B cell (primary cell): ENCODE measurements around the gene SIDT2. TPM values are rescaled to one million over a fixed set of nuclear protein-coding genes. Genes with fewer than 3 reads are reported as not detected.

ENCODE experiments used
- ATAC-seq: fragments of 200-7000 bp; cut with Tn5 transposase; one replicate; pipeline ENCODE4 v1.10.0; 2021; ENCODE audit warnings: low read depth, mild to moderate bottlenecking, moderate number of reproducible peaks, moderate library complexity
- CTCF ChIA-PET: fragments of 350-600 bp; sonication (Branson Sonifier 250); formaldehyde crosslinking; loops from one replicate; lab custom pipeline; 2021; ENCODE audit warnings: antibody characterized with exemption, inconsistent platforms; lab: Charles Lee
- POLR2A ChIA-PET: fragments of 350-600 bp; sonication (Branson Sonifier 250); formaldehyde crosslinking; loops from one replicate; lab custom pipeline; 2021; ENCODE audit warnings: antibody characterized with exemption; lab: Charles Lee
- DNase-seq: peaks from one replicate; pipeline ENCODE4 v3.0.0; 2013
- H2AFZ ChIP-seq: 2 replicates; pipeline ENCODE4 v1.6.1; 2012; ENCODE audit warnings: mild to moderate bottlenecking, low read depth, low read length; ENCODE audit not compliant: insufficient read depth, poor library complexity, severe bottlenecking
- H3K27ac ChIP-seq, 2 donors: 1 replicate in 1 of 2; 2 replicates in 1 of 2; pipeline ENCODE4 v1.5.1; 2012 to 2013; ENCODE audit warnings: low read length in 2 of 2, mild to moderate bottlenecking in 2 of 2, moderate library complexity in 1 of 2
- H3K27me3 ChIP-seq, 4 experiments: fragments of 200-600 bp in 1 of 4; sonication (generic) in 1 of 4; replicated peaks in 1 of 4; 1 replicate in 2 of 4; 2 replicates in 2 of 4; pipeline versions ENCODE4 v1.6.1 to v1.7.0; 2013 to 2016; ENCODE audit warnings: low read length in 3 of 4, mild to moderate bottlenecking in 2 of 4, mixed read lengths in 1 of 4, moderate library complexity in 1 of 4; ENCODE audit not compliant: insufficient read depth in 4 of 4, control insufficient read depth in 3 of 4; ENCODE audit errors: control extremely low read depth in 1 of 4
- H3K36me3 ChIP-seq, 2 experiments: replicated peaks in 1 of 2; 1 replicate in 1 of 2; 2 replicates in 1 of 2; pipeline versions ENCODE4 v1.6.1 to v1.7.1; 2013; ENCODE audit warnings: low read length in 1 of 2; ENCODE audit not compliant: insufficient read depth in 2 of 2, control insufficient read depth in 1 of 2; ENCODE audit errors: control extremely low read depth in 1 of 2, extremely low read depth in 1 of 2
- H3K4me1 ChIP-seq, 2 donors: fragments of 200-600 bp in 1 of 2; sonication (generic) in 1 of 2; 1 replicate in 1 of 2; 2 replicates in 1 of 2; pipeline versions ENCODE4 v1.5.1 to v1.6.1; 2013 to 2017; ENCODE audit warnings: low read length in 2 of 2; ENCODE audit not compliant: control insufficient read depth in 2 of 2, insufficient read depth in 2 of 2
- H3K4me2 ChIP-seq: replicated peaks from 2 replicates; pipeline ENCODE3; 2012; ENCODE audit warnings: mild to moderate bottlenecking, low read depth, low read length; ENCODE audit not compliant: poor library complexity, severe bottlenecking
- H3K4me3 ChIP-seq, 5 experiments: fragments of 200-600 bp in 1 of 5; sonication (generic) in 1 of 5; 1 replicate in 3 of 5; 2 replicates in 2 of 5; pipeline versions ENCODE4 v1.5.1 to v1.7.0; 2011 to 2016; ENCODE audit warnings: low read length in 4 of 5, mild to moderate bottlenecking in 4 of 5, low read depth in 2 of 5, control low read depth in 1 of 5, moderate library complexity in 1 of 5; ENCODE audit not compliant: insufficient read depth in 1 of 5; ENCODE audit errors: control extremely low read depth in 1 of 5, extremely low read depth in 1 of 5
- H3K79me2 ChIP-seq: fragments of 200-600 bp; sonication (generic); one replicate; pipeline ENCODE4 v1.6.0; 2016; ENCODE audit warnings: low read length; ENCODE audit not compliant: control insufficient read depth, insufficient read depth
- H3K9ac ChIP-seq: fragments of 200-600 bp; sonication (generic); 2 replicates; pipeline ENCODE4 v1.6.1; 2017; ENCODE audit warnings: mild to moderate bottlenecking, low read length, moderate library complexity
- H3K9me3 ChIP-seq, 3 donors: one replicate each; pipeline versions ENCODE4 v1.6.1 to v1.7.1; 2013; ENCODE audit warnings: low read length in 2 of 3; ENCODE audit not compliant: control insufficient read depth in 2 of 3, insufficient read depth in 1 of 3; ENCODE audit errors: control extremely low read depth in 1 of 3
- H4K20me1 ChIP-seq: 2 replicates; pipeline ENCODE4 v1.6.0; 2012; ENCODE audit warnings: mild to moderate bottlenecking, low read length; ENCODE audit not compliant: insufficient read depth, control insufficient read depth, poor library complexity, severe bottlenecking
- H3K27ac Mint-ChIP-seq: one replicate; pipeline ENCODE4 v1.8.0; 2021; ENCODE audit warnings: mixed read lengths
- H3K27me3 Mint-ChIP-seq: one replicate; pipeline ENCODE4 v1.8.0; 2021; ENCODE audit warnings: mixed read lengths
- H3K4me1 Mint-ChIP-seq: one replicate; pipeline ENCODE4 v1.8.0; 2021; ENCODE audit warnings: mixed read lengths
- H3K4me3 Mint-ChIP-seq: one replicate; pipeline ENCODE4 v1.8.0; 2021; ENCODE audit warnings: mixed read lengths
- H3K9me3 Mint-ChIP-seq: one replicate; pipeline ENCODE4 v1.8.0; 2022; ENCODE audit warnings: mixed read lengths; ENCODE audit not compliant: insufficient read depth
- EZH2 ChIP-seq: IDR thresholded peaks from 2 replicates; pipeline ENCODE4 v1.6.1; 2012; ENCODE audit warnings: borderline replicate concordance, low read depth, mild to moderate bottlenecking, moderate library complexity, low read length; ENCODE audit not compliant: insufficient read depth, poor library complexity, severe bottlenecking
- WGBS: methylation state at CpG from one replicate; pipeline ENCODE4 v1.1.5; 2013; ENCODE audit warnings: missing lambda C conversion rate; ENCODE audit not compliant: insufficient coverage; 5-methylcytosine and 5-hydroxymethylcytosine counted together
- intact Hi-C: fragments of 100-400 bp; cut with micrococcal nuclease; formaldehyde crosslinking; loops from one replicate; pipeline ENCODE4 v1.10.0; 2022
- polyA plus RNA-seq: library from polyadenylated mRNA; depleted of rRNA; stranded (reverse); fragments of >200 nt; gene quantifications from 2 replicates; pipeline ENCODE4 v1.2.3, GENCODE V29; 2012
- total RNA-seq, 2 donors: library from RNA; stranded (reverse); fragments of 120-200 nt in 1 of 2; gene quantifications; 1 replicate in 1 of 2; 2 replicates in 1 of 2; pipeline versions ENCODE4 v1.2.3 to v1.2.4, GENCODE V29; 2013 to 2022
- TF ChIP-seq, protein P1 (sequence below): fragments of 200-600 bp; IDR thresholded peaks from one replicate; pipeline ENCODE4 v1.8.0; 2022; ENCODE audit warnings: antibody characterized with exemption, mild to moderate bottlenecking

SIDT2 gene
- total and polyA plus RNA-seq, 2 donors (not counting 1 experiment from before 2014, with no cell fraction given) = 78.9 to 241 TPM

DNA sequence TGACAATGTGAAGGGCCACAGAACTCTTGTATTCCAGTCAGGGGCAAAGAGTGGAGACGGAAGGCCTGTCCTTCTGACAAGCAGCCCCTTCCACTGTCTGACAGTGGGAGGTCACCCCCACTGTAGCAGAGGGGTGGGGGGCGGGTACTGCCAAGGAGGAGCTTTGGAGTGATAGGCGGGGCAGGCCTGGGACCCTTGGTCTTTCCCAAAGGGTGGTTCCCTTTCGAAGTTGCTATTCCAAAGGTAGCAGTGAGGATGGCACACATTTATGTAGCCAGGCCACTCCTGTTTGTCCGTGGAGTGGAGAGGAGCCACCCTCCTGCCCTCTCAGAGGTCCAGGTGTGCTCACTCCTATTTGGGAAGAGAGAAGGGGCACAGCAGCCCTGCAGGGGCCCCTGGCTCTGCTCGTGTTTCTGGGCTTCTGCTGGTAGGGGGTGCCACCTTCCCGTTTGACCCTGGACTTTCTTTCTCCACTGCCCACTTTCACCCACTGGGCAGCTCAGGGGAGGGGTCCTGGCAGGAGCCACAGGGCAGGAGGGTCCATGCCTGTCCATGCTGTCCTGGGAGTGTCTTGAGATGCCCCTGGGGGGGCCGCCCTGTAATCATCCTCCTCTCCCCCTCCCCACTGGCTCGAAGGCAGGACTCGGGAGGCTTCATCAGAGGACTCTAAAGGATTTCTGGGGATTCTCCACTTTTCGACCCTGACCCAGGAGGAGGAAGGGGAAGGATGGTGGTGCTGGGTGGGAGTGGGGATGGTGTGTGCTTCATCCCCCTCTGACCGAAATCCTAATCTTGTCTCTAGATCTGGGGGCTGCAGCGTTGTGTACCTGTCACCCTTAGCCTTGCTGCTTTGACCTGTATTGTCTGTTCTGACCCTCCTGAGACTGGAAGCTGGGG, 21.6 kb downstream of the SIDT2 start:
- CTCF ChIA-PET = interaction anchor here (0.8 kb wide), 1 partner anchor 73 kb away, joined by 3 read pairs; no protein-coding TSS in a partner anchor
- intact Hi-C loops = no loop called here
- TF ChIP-seq, protein P1, sequence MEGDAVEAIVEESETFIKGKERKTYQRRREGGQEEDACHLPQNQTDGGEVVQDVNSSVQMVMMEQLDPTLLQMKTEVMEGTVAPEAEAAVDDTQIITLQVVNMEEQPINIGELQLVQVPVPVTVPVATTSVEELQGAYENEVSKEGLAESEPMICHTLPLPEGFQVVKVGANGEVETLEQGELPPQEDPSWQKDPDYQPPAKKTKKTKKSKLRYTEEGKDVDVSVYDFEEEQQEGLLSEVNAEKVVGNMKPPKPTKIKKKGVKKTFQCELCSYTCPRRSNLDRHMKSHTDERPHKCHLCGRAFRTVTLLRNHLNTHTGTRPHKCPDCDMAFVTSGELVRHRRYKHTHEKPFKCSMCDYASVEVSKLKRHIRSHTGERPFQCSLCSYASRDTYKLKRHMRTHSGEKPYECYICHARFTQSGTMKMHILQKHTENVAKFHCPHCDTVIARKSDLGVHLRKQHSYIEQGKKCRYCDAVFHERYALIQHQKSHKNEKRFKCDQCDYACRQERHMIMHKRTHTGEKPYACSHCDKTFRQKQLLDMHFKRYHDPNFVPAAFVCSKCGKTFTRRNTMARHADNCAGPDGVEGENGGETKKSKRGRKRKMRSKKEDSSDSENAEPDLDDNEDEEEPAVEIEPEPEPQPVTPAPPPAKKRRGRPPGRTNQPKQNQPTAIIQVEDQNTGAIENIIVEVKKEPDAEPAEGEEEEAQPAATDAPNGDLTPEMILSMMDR = no peak
- no peak for TF ChIP-seq EZH2

More for the DNA sequence above, 21.6 kb downstream of the SIDT2 start:
- no peak for ATAC-seq
- no peaks in the 10 kb centered on the region for H3K9me3 Mint-ChIP-seq
- Histone ChIP-seq H3K9me3 (no peaks in the 10 kb centered on the region), H3K36me3 (peaks cover 0 to 69% of the 10 kb centered on the region in 2 experiments), H3K79me2 (no peaks in the 10 kb centered on the region), H3K9ac (no peak overlapping the region), H3K4me3 (no peak overlapping the region), H3K4me2 (no peak overlapping the region), H4K20me1 (peaks cover 11% of the 10 kb centered on the region), H3K27me3 (no peaks in the 10 kb centered on the region), H2AFZ (no peak overlapping the region), H3K4me1 (peaks cover 15 to 36% of the 10 kb centered on the region in 2 donors), H3K27ac (peak overlapping the region in 1 of 2 donors; percentile 68)
- POLR2A ChIA-PET = interaction anchor here (1.1 kb wide), 2 partner anchors 22 to 26 kb away, joined by 3 to 5 read pairs; no protein-coding TSS in a partner anchor
- no peaks in the 10 kb centered on the region for H3K27me3 Mint-ChIP-seq
- peaks cover 32% of the 10 kb centered on the region for H3K4me1 Mint-ChIP-seq
- no peak for DNase-seq
- WGBS = 87% methylated on average over 10 of the region's 13 CpGs
- peak overlapping the region; percentile 82 for H3K27ac Mint-ChIP-seq
- no peak overlapping the region for H3K4me3 Mint-ChIP-seq
